Adrenal gland (tissue), 12 donors: ENCODE measurements around the gene SNX9. TPM values are rescaled to one million over a fixed set of nuclear protein-coding genes. Genes with fewer than 3 reads are reported as not detected.

Experiments used
- DNase-seq, 7 donors: peaks; one replicate each; pipeline ENCODE4 v3.0.0-alpha.2; 2019 to 2020
- H3K27ac ChIP-seq, 5 donors: fragments of 200-600 bp; sonication (generic) in 4 of 5; 1 replicate in 3 of 5; 2 replicates in 2 of 5; pipeline versions ENCODE4 v1.5.1 to v1.8.0; 2016 to 2020; ENCODE audit warnings: mild to moderate bottlenecking in 1 of 5
- H3K27me3 ChIP-seq: fragments of 200-600 bp; 2 replicates; pipeline ENCODE4 v1.8.0; 2021
- H3K36me3 ChIP-seq, 2 donors: fragments of 200-600 bp; replicated peaks in 1 of 2; 1 replicate in 1 of 2; 2 replicates in 1 of 2; pipeline versions ENCODE4 v1.5.1 to v1.8.0; 2018 to 2022
- H3K4me1 ChIP-seq, 2 donors: fragments of 200-600 bp; replicated peaks in 1 of 2; 1 replicate in 1 of 2; 2 replicates in 1 of 2; pipeline versions ENCODE4 v1.5.1 to v1.8.0; 2018 to 2021
- H3K4me3 ChIP-seq, 4 donors: fragments of 200-600 bp; sonication (generic) in 3 of 4; one replicate each; pipeline ENCODE4 v1.5.1; 2016 to 2018
- H3K9me3 ChIP-seq, 3 donors: fragments of 200-600 bp; sonication (generic) in 1 of 3; replicated peaks in 1 of 3; 1 replicate in 2 of 3; 2 replicates in 1 of 3; pipeline versions ENCODE4 v1.5.1 to v1.8.0; 2016 to 2021
- CTCF ChIP-seq, 6 experiments: fragments of 450-650 bp in 4 of 6; fragments of 200-600 bp in 2 of 6; sonication (generic) in 1 of 6; IDR thresholded peaks; 1 replicate in 5 of 6; 2 replicates in 1 of 6; pipeline versions ENCODE4 v1.5.1 to v1.8.0; 2016 to 2021; ENCODE audit warnings: antibody characterized with exemption in 6 of 6, mild to moderate bottlenecking in 2 of 6, moderate library complexity in 1 of 6
- POLR2A ChIP-seq, 2 donors: fragments of 450-650 bp; IDR thresholded peaks; one replicate each; pipeline ENCODE4 v1.6.1; 2017; ENCODE audit warnings: antibody characterized with exemption in 2 of 2, mild to moderate bottlenecking in 2 of 2, moderate library complexity in 1 of 2
- WGBS, 4 donors: extraction: QIAGEN DNeasy Blood & Tissue Kit in 2 of 4; methylation state at CpG; one replicate each; pipeline versions ENCODE4 v1.1.5 to v1.1.7; 2013 to 2017; 5-methylcytosine and 5-hydroxymethylcytosine counted together
- intact Hi-C, 2 donors: fragments of 100-400 bp; cut with DNase I; formaldehyde crosslinking; loops; one replicate each; pipeline versions ENCODE4 v1.14.1 to v1.15.0; 2022 to 2023
- polyA plus RNA-seq, 3 donors: library from polyadenylated mRNA; stranded (reverse); fragments of 200-250 nt in 2 of 3; fragments of 350-450 nt in 1 of 3; fragmentation: Illumina TruSeq in 1 of 3; extraction: RNeasy Lipid Tissue Mini Kit (QIAGEN cat#74804) in 1 of 3; gene quantifications; one replicate each; pipeline ENCODE4 v1.2.3, GENCODE V29; 2013 to 2014
- total RNA-seq, 9 donors: library from RNA; depleted of rRNA in 4 of 9; stranded (reverse); fragments of >200 nt in 4 of 9; fragments of 120-200 nt in 1 of 9; fragmentation: NEBNext Ultra II Directional in 1 of 9; extraction: Animal tissue kit (Norgen Biotek cat#: 25700) in 1 of 9; gene quantifications; one replicate each; pipeline versions ENCODE4 v1.1.0 to v1.2.4, GENCODE V29; 2013 to 2023
- donor health status: healthy with polysubstance abuse.
- donor health status: Bipolar disorder and iron deficiency.
- donor health status: DM: yes; HTN: yes; CAD: no.
- donor health status: DM: no; HTN: no; CAD: no.
- donor health status: DM: no; HTN: no; CAD: no.
- donor health status: DM: yes; HTN: yes; CAD: no.

SNX9 gene
- total and polyA plus RNA-seq, 12 donors, result 27.7 to 59.6 (median 50.4) TPM

DNA sequence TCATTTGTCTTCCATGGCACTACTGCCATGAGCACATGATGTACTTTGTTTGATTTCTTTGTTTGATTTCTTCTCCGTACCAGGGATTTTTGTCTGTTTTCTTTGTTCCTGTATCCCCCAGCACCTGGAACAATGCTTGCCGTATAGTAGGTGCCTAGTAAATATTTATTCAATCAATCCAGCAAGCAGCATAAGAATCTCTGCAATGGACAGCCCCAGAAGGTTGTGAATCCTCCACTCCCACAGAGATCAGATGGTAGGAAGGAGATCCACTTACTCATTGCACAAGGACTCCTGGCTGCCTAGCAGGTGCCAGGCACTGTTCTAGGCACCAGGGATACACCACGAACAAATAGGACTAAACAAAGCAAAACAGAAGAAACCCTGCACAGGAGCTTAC, 151.9 kb downstream of the SNX9 start:
- no peak for DNase-seq
- Histone ChIP-seq H3K27me3 (no peaks in the 10 kb centered on the region), H3K9me3 (no peaks in the 10 kb centered on the region), H3K4me1 (no peaks in the 10 kb centered on the region), H3K4me3 (no peak overlapping the region), H3K36me3 (no peaks in the 10 kb centered on the region), H3K27ac (no peak overlapping the region)
- TF ChIP-seq CTCF (IDR thresholded peaks at IDR 0.05), result no peak
- no peak for TF ChIP-seq POLR2A (IDR thresholded peaks at IDR 0.05)
- intact Hi-C loops, result no loop called here
- 86 to 96% (median 95%) methylated on average over 3 of the region's 3 CpGs for WGBS, 4 donors

GRCh38 chr6:157975456-157975855, 152.4 kb downstream of the SNX9 start:
- Histone ChIP-seq H3K27me3 (no peaks in the 10 kb centered on the region), H3K4me3 (no peak overlapping the region), H3K9me3 (no peaks in the 10 kb centered on the region), H3K36me3 (no peaks in the 10 kb centered on the region), H3K27ac (no peak overlapping the region), H3K4me1 (no peaks in the 10 kb centered on the region)
- intact Hi-C loops, result no loop called here
- DNase-seq, result no peak
- TF ChIP-seq POLR2A (IDR thresholded peaks at IDR 0.05), result no peak
- TF ChIP-seq CTCF (IDR thresholded peaks at IDR 0.05), result no peak
- 86 to 96% (median 93%) methylated on average over 2 of the region's 2 CpGs for WGBS, 4 donors

GRCh38 chr6:157976345-157977175, 153.5 kb downstream of the SNX9 start:
- H3K9me3 ChIP-seq, result no peaks in the 10 kb centered on the region
- no peak overlapping the region for H3K27ac ChIP-seq
- DNase-seq, result no peak
- intact Hi-C loops, result no loop called here
- H3K4me1 ChIP-seq, result peaks cover 0 to 4% of the 10 kb centered on the region in 2 donors
- TF ChIP-seq CTCF (IDR thresholded peaks at IDR 0.05) (no peak), POLR2A (IDR thresholded peaks at IDR 0.05) (no peak)
- H3K27me3 ChIP-seq, result no peaks in the 10 kb centered on the region
- WGBS, 4 donors, result 92 to 98% (median 94%) methylated on average over 10 to 21 of the region's 21 CpGs
- no peaks in the 10 kb centered on the region for H3K36me3 ChIP-seq
- H3K4me3 ChIP-seq, result no peak overlapping the region

DNA sequence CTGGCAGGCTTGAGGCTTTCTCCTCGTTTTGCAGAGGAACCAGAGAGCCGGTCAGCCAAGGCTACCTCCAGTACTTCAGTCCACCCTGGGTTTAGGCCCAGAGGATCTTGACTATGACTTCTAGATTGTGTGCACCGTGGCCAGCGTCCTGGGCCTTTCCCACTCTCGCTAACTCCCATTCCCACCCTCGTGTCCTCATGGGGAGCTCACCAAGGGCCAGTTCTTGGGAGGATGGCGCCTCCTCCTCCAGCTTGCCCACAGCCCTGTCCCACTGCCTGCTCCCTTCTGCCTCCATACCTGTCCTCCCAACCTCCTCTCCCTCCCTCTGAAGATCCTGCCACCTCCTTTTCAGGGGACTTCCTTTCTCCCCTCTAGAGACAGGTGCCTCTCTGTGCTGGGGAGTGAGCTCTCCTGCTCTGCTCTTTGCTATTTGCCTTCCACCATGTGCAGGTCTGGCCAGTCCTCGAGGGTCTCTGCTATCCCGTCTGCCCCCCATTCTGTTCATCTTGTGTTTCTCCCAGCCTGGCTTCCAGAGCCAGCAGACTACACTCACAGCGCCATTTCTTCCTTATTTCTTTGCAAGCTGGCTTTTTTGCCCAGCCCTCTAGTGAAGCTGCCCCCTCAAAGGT, 154.2 kb downstream of the SNX9 start:
- Histone ChIP-seq H3K4me1 (peaks cover 0 to 5% of the 10 kb centered on the region in 2 donors), H3K9me3 (no peaks in the 10 kb centered on the region), H3K27me3 (no peaks in the 10 kb centered on the region), H3K27ac (no peak overlapping the region), H3K36me3 (no peaks in the 10 kb centered on the region), H3K4me3 (no peak overlapping the region)
- 89 to 93% (median 91%) methylated on average over 10 of the region's 10 CpGs for WGBS, 4 donors
- no peak for DNase-seq
- TF ChIP-seq CTCF (IDR thresholded peaks at IDR 0.05) (no peak), POLR2A (IDR thresholded peaks at IDR 0.05) (no peak)
- intact Hi-C loops, result no loop called here
